Stimulated activated CD4-positive, alpha-beta T cell treated with anti-CD3 and anti-CD28 coated beads, Interleukin-15, amount 100 ng/mL, for 1 hour (primary cell): ENCODE data around the gene METTL3.

ENCODE experiments used
- DNase-seq, 2 donors: peaks; one replicate each; pipeline ENCODE4 v3.0.0-alpha.2; 2020; ENCODE audit warnings: low read depth in 1 of 2, low spot score in 1 of 2

Gene METTL3

GRCh38 chr14:21527318-21527679 lies 16.2 kb upstream of the METTL3 start:
- no peak for DNase-seq

GRCh38 chr14:21526672-21527317 lies 15.7 kb upstream of the METTL3 start:
- DNase-seq = no peak

DNA sequence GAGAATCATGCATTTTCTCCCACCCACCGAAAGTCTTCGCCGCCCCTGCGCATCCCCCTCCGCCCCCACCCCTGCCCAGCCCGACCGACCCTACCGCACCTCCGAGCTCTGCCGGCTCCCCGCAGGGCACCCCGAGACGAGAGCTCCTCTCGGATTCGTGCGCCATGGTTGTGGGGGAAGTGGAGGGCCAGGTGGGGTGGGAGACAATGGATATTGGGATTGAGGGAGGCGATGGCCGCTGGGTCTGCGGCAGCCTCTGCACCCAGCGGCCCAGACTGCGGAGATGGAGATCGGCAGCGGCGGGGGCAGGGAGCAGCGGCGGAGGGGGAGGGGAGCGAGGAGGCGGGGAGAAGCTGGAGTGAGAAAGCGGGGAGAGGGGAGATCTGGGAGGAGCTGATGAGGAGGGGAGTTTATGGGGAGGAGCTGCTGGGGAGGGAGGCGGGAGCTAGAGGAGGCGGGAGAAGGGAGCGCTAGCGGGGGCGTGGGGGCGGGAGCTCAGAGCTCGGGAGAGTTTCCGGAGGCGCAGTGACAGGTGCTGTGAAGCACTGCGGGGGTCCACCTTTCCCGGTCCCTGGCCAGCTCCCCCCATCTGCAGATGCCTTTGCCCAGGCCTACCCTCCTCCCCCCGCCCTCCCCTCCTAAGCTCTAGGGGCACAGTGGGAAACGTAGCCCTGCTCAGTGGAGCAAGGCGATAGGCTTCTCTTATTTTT lies 15.0 kb upstream of the METTL3 start, which contains the start of gene SALL2:
SALL2 (minus strand) TSS at position 385 of the 710 bp plus-strand sequence; CDS start at position 166, 219 bp downstream.
- peak; percentile 27 to 53 for DNase-seq

- DNase-seq = no peak
Observed at GRCh38 chr14:21525571-21525961, 14.4 kb upstream of the METTL3 start.

- DNase-seq = no peak
Observed at GRCh38 chr14:21524575-21525490, 13.7 kb upstream of the METTL3 start.

GRCh38 chr14:21523203-21523602 lies 12.1 kb upstream of the METTL3 start:
- DNase-seq = no peak

DNA sequence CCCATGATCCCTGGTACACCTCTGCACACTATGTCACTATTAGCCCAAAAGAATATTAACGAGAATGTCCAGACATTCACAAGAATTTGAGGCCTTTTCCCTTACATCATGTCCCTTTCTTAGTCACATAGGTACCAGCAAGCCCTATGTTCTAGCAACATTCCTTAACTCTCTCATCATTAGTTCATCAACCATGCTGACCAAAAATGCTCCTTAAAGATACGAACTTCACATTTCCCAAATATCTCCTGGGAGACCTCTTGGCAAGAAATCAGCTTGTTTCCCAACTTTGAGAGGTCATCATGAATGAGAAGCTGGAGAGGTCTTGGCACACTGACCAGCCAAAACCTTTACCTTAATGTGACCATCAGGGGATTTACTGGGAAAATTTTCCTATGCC lies 10.4 kb upstream of the METTL3 start:
- DNase-seq = no peak

DNA sequence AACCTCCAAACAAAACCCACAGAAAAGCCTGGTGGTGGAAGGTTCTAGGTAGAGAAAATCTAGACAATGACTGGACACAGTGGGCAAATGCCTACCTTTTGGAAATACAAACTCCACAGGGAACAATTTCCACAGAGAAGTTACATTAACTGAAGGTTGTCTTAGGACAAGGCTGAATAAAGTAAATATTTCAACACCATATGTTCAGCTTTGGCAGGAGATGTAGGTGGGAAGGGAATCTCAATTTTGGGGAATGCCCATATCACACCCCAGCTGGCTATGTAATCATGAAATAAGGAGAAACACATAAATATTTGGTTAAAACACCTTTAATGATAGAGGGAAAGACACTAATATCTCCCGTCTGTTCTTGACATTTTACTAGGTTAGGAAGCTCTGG lies 9.6 kb upstream of the METTL3 start:
- no peak for DNase-seq

- DNase-seq = no peak
Observed at GRCh38 chr14:21518725-21519124, 7.6 kb upstream of the METTL3 start.

DNA sequence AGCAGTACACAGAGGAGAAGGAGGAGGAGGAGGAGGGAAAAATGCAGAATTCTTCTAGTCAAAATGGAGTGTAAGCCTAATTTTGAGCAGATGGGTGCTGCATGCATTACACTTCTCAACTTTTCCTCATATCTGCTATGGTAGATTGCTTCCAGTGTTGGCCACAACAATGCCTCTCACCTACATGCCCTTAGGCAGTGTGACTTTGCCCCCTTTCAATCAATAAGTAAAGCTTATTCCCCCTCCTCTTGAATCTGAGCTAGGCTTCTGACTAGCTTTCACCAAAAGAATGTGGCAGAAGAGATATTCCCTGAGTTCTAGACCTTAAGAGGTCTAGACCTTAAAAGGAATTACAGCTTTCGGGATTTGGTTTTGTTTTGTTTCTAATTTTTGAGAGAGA lies 3.2 kb upstream of the METTL3 start:
- DNase-seq = no peak

GRCh38 chr14:21509432-21510143 lies 1.6 kb downstream of the METTL3 start:
- no peak for DNase-seq

DNA sequence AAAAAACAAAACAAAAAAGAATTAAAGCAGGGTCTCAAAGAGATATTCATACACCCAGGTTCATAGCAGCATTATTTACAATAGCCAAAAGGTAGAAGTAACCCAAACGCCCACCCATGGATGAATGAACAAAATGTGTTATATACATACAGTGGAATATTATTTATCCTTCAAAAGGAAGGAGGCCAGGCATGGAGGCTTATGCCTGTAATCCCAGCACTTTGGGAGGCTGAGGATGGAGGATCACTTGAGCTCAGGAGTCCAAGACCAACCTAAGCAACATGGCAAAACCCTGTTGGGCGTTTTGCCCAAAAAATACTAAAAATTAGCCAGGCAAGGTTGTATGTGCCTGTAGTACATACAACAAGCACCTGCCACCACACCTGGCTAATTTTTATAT lies 4.6 kb downstream of the METTL3 start:
- DNase-seq = no peak

DNA sequence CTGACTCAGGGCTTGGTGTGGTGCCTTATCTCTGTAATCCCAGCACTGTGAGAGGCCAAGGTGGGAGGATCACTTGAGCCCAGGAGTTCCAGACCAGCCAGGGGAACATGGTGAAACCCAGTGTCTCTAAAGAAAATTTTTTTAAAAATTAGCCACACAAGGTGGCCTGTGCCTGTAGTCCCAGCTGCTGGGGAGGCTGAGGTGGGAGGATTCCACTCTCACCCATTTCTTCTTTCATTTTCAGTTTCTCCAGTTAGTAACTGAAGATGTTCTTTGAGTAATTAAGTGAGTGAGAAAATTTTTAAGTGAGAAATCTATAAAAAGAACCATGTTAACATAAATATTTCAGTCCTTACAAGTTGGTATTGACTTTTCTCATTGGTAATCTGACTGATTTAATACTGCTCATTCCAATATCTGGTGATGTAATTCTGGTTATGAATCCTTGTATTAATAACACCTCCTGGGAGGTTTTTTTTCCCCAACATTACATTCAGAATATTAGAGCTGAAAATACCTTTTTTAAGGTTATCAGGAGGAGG lies 6.1 kb downstream of the METTL3 start:
- DNase-seq = no peak

GRCh38 chr14:21503376-21503775 lies 7.8 kb downstream of the METTL3 start:
- DNase-seq = no peak

DNA sequence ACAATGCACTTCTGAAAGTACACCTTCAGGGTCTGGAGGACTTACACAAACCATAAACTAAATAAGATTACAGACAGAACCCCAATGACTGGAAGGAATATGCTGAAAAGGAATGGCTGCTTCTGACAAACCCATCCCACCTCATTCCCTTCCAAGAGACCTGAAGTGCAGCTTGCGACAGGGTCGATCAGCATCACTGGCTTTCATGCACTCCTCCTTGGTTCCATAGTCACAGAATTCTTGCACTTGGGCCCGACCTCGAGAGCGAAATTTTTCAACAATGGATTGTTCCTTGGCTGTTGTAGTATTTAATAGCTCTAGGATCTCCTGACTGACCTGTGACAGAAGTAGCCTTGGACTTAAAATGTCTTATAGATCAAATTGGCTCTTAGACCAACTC lies 9.6 kb downstream of the METTL3 start:
- no peak for DNase-seq

DNA sequence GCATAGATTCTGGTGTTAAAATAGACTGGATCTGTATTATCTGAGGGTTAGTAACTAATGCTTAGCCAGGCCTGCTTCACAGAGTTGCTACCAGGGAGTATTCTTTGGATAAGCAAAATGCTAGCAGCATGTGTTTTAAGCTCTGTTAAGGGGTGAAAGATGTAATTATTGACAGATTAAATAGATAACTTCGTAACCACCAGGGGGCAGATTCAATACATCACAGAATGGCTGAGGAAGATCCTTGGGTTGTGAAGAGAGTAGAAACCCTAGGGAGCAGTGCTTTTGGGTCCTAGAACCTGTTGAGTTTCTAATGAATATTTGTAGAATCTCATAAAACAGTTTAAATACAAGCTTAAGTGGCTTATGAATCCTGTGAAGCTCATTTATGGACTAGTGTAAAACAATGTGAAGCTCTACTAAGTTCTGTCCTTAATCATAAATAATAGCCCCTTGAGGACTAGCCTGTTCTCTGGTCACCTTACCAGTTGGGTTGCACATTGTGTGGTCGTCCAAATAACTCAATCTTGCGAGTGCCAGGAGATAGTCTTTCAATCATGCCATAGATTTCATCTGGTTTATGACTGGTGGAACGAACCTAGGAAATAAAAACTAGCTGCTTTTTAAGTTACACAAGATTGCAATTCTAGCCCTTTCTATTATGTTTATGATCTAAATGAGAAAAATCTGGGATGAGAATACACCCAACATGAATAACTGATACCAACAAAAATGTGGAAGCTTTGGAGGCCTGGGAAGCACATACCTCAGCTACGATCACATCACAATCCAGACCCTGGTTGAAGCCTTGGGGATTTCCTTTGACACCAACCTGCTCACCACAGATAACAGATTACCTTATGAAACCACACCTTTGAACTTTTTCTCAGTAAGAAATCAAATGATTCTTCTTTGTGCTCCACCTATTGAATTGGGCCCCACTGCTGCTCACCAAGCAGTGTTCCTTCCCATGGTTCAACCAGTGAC lies 12.3 kb downstream of the METTL3 start:
- DNase-seq = no peak

DNA sequence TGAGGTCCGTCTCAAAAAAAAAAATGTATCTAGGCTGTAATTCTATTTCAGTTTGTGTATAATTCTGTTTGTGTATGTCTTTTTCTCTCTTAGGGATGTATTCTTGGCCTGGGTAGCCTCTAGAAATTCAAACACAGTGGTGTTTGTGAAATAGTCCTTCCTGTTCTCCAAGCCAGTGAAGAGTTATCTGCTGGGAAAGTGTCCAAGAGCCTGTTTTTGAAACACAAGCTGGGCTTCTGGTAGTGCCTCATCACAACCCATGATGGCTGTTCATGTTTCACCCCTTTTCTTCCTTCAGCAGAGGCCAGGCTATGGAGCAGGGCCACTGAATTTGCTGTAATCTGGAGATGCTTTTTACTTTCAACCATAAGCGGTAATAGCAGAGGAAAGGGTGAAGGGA lies 14.7 kb downstream of the METTL3 start:
- DNase-seq = no peak

DNA sequence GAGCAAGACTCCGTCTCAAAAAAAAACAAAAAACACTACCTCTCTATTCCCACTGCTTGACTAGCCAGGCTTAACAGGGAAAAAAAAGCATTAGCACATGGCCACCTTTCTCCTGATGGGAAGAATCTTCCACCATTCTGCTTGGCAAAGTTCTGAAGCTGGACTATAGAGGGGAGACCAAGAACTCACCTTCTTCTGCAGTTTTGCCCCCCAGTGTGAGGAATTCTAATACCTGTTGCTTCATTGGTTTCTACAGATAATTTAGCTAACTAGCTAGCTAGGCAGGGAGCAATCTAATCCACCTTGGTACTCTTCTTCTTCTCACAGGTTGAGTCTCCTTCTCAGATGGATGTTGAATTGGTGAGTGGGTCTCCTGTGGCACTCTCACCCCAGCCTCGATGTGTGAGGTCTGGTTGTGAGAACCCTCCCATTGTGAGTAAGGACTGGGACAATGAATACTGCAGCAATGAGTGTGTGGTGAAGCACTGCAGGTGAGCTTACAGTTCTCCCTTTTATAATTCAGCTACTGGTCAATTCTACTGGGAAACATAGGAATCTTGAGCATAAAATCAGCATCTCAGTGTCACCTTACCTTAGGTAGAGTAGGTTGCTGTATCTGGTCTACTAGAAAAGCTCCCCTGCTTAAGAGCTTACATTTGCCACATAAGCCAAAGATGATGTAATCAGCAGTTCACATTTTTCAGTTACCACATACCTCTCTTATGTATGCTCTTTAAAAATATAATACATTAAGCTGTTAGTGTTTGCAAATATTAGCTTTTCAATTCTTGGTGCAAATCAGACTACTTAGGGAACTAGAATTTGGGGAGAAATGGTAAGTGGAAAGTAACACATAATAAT lies 16.0 kb downstream of the METTL3 start:
- DNase-seq = no peak

DNA sequence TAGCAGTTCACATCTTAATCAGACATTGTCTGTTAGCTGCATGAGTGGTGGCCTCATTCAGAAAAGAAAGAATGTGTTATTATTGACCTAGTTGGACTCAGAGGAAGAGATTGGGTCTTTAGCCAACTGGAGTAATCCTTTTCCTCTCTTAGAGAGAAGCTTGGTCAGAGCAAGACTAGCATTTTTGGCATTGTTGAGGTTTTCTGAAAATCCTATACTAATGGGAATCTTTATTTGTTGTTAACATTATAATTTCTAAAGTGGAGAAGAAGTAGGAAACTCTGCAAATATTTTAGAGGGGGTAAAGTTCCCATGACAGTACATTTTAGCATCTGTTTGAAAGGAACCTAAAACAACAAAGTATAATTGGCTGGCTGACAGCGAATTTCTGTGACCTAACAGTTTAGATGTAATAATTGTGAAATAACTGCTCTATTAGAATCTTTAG lies 24.5 kb downstream of the METTL3 start:
- no peak for DNase-seq
